ENCODE measurements around the gene NEDD4L. TPM values are rescaled to one million over a fixed set of nuclear protein-coding genes. Genes with fewer than 3 reads are reported as not detected.

Gene NEDD4L
- total RNA-seq, 2 experiments from 2014 or later = 3.7 to 4.2 TPM

DNA sequence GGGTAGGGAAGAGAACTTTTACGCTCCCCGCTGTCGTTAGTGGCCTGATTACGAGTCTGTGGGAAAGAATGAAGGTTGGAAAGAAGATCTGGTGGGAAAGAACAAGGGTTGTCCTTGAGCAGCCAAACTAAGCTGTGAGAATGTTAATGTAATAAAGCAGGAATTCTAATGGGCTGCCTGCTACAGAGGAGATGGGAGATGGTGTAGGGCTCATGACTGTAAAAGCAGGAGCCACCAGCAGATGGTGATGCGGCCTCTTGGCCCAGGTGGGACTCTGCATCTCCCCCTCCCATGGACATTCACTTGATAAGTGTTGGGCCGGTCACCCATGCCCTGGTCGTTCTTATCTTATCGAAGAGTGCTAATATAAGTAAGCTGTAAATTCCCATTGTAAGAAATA, 150.0 kb downstream of the NEDD4L start:
- CTCF ChIA-PET = no interaction called here
- POLR2A ChIA-PET = no interaction called here

GRCh38 chr18:58195278-58195765, 151.3 kb downstream of the NEDD4L start:
- POLR2A ChIA-PET = no interaction called here
- CTCF ChIA-PET = no interaction called here

- CTCF ChIA-PET = no interaction called here
- POLR2A ChIA-PET = no interaction called here
Measured at GRCh38 chr18:58196164-58196563, 152.1 kb downstream of the NEDD4L start.

- CTCF ChIA-PET = no interaction called here
- POLR2A ChIA-PET = no interaction called here
Measured at GRCh38 chr18:58196881-58197872, 153.2 kb downstream of the NEDD4L start.

- ChIA-PET CTCF (no interaction called here), POLR2A (no interaction called here)
Measured at GRCh38 chr18:58201268-58201667, 157.2 kb downstream of the NEDD4L start.

- ChIA-PET CTCF (no interaction called here), POLR2A (no interaction called here)
Measured at GRCh38 chr18:58201733-58202730, 158.0 kb downstream of the NEDD4L start.

DNA sequence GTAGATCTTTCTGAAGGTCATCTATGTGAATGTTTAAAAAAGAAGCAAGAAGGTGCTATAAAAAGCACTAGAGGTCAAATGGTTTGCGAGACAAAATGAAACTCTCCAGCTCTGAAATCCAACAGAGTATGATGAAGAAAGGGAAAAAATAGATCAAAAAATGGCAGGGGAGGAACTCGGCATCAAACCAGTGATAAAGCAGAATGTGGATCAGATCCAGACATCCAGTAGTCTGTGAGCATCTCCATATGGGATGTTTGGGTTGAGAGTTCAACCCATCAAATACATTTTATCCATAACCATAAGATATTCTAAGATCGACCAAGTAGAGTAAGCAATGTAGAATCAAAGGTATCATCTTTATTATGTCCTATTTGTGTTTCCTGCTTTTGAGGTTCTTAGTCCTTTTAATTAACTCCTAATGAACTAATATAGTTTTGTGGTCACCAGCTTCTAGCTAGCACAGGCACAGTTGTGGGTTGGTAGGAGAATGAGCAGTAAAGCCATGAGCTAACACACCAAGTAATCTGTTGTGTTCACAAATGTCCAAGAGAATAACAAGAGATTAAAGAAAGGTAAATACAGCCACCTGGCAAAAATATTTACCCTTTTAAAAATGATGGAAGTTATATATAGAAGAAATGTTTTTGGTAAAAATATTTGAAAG, 160.9 kb downstream of the NEDD4L start:
- ChIA-PET POLR2A (no interaction called here), CTCF (no interaction called here)

GRCh38 chr18:58205443-58206160, 161.6 kb downstream of the NEDD4L start:
- POLR2A ChIA-PET = no interaction called here
- CTCF ChIA-PET = no interaction called here

DNA sequence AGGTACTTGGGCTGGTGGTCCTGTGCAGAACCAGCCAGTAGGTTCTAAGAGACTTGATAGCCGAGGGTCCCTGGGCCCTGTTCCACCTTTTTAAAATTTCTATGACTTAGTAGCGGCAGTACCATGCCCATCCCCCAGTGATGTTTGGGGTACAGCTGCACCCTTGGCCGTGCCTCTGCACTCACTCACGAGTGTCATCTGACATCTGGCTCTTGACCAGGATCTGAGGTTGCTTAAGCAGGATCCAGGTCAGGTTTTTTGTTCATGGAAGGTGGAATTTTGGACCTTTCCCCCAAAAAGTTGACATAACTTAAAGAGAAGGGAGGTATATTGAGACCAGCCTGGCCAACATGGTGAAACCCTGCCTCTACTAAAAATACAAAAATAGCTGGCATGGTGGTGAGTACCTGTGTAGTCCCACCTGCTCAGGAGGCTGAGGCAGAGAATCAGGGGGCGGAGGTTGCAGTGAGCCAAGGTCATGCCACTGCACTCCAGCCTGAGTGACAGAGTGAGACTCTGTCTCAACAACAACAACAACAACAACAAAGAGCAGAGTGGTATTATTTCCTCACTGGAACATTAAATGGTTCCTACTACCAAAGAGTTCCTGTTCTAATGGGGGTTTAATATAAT, 163.6 kb downstream of the NEDD4L start:
- CTCF ChIA-PET = no interaction called here
- POLR2A ChIA-PET = no interaction called here

- POLR2A ChIA-PET = no interaction called here
- CTCF ChIA-PET = no interaction called here
Measured at GRCh38 chr18:58208207-58208932, 164.3 kb downstream of the NEDD4L start.

- ChIA-PET CTCF (no interaction called here), POLR2A (no interaction called here)
Measured at GRCh38 chr18:58209326-58209725, 165.3 kb downstream of the NEDD4L start.

GRCh38 chr18:58211510-58211909, 167.5 kb downstream of the NEDD4L start:
- POLR2A ChIA-PET = no interaction called here

DNA sequence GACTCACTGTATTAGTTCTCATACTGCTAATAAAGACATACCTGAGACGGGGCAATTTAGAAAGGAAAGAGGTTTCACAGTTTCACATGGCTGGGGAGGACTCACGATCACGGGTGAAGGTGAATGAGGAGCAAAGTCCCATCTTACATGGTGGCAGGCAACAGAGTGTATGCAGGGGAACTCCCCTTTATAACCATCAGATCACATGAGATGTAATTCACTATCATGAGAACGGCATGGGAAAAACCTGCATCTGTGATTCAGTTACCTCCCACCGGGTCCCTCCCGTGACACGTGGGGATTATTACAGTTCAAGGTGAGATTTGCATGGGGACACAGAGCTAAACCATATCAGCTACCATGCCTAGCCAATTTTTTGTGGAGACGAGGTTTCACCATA, 168.2 kb downstream of the NEDD4L start:
- CTCF ChIA-PET = no interaction called here

More at GRCh38 chr18:58211510-58211909, 167.5 kb downstream of the NEDD4L start:
- CTCF ChIA-PET = no interaction called here

DNA sequence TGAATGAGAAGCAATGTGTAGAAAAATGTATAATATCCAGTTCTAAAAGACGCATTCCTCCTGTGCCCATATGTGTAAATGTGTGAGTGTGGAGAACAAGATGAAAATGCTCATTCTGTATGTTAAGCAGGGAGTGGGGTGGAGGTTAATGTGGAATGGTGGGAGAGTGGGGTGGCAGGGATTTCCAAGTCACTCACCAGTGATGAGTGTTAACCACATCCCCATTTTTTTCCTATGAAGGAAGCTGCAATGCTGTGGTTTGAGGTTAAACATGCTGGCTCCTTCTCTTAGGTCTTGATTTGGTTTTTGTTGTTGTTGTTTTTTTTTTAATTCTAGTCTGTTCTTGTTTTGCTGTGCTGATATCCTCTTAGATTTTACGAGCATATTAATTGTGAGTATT, 169.4 kb downstream of the NEDD4L start:
- ChIA-PET POLR2A (no interaction called here), CTCF (no interaction called here)

More for the DNA sequence above, 168.2 kb downstream of the NEDD4L start:
- POLR2A ChIA-PET = no interaction called here

DNA sequence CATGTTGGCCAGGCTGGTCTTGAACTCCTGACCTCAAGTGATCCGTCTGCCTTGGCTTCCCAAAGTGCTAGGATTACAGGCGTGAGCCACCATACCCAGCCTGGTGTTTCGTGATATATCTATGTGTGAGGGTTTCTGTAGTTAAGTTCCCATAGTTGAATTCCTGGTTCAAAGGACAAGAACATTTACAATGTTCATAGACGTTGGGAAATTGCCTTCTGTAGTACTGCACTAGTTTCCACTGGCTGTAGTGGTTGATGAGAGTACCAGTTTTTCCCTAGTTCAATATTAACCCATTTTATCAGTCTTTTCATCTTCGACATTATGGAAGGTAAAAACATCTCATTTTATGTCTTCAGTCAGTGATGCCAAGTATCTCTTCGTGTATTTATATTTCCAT, 171.0 kb downstream of the NEDD4L start:
- ChIA-PET POLR2A (no interaction called here), CTCF (no interaction called here)

- CTCF ChIA-PET = no interaction called here
- POLR2A ChIA-PET = no interaction called here
Measured at GRCh38 chr18:58216071-58216481, 172.1 kb downstream of the NEDD4L start.

GRCh38 chr18:58217052-58217451, 173.0 kb downstream of the NEDD4L start:
- CTCF ChIA-PET = no interaction called here
- POLR2A ChIA-PET = no interaction called here

- CTCF ChIA-PET = no interaction called here
- POLR2A ChIA-PET = no interaction called here
Measured at GRCh38 chr18:58218117-58218516, 174.1 kb downstream of the NEDD4L start.

All from activated CD8-positive, alpha-beta memory T cell treated with anti-CD3 and anti-CD28 coated beads for 36 hours (primary cell).